Upper lobe of right lung (tissue), 1 donor: ENCODE measurements around the gene RGS6. TPM values are rescaled to one million over a fixed set of nuclear protein-coding genes. Genes with fewer than 3 reads are reported as not detected.

Source experiments
- ATAC-seq: fragments of 200-7000 bp; cut with Tn5 transposase; one replicate; pipeline ENCODE4 v1.9.1; 2020; ENCODE audit warnings: mild to moderate bottlenecking, moderate library complexity
- DNase-seq: peaks from one replicate; pipeline ENCODE4 v3.0.0-alpha.2; 2020
- H3K27ac ChIP-seq: fragments of 200-600 bp; one replicate; pipeline ENCODE4 v1.8.0; 2022
- H3K27me3 ChIP-seq: fragments of 200-600 bp; one replicate; pipeline ENCODE4 v1.8.0; 2022; ENCODE audit warnings: mild to moderate bottlenecking
- H3K36me3 ChIP-seq: fragments of 200-600 bp; one replicate; pipeline ENCODE4 v1.8.0; 2022
- H3K4me1 ChIP-seq: fragments of 200-600 bp; one replicate; pipeline ENCODE4 v1.8.0; 2022
- H3K4me3 ChIP-seq: fragments of 200-600 bp; one replicate; pipeline ENCODE4 v1.8.0; 2022; ENCODE audit warnings: mild to moderate bottlenecking
- H3K9me3 ChIP-seq: fragments of 200-600 bp; one replicate; pipeline ENCODE4 v1.8.0; 2022
- CTCF ChIP-seq: fragments of 200-600 bp; IDR thresholded peaks from one replicate; pipeline ENCODE4 v1.8.0; 2022; ENCODE audit warnings: antibody characterized with exemption
- intact Hi-C: fragments of 100-400 bp; cut with DNase I; formaldehyde crosslinking; loops from one replicate; pipeline ENCODE4 v1.11.0; 2022
- total RNA-seq: library from RNA; stranded (reverse); fragmentation: NEBNext Ultra II Directional; extraction: Animal tissue kit (Norgen Biotek cat#: 25700); gene quantifications from one replicate; pipeline ENCODE4 v1.2.1, GENCODE V29; 2021
- donor health status: DM: no; HTN: yes; CAD: no; lungs with severe emphysema.

Gene RGS6
- total RNA-seq, 1 donor from 2014 or later = 2.6 TPM

GRCh38 chr14:72155379-72155993, 223.3 kb downstream of the RGS6 start:
- Histone ChIP-seq H3K27me3 (no peaks in the 10 kb centered on the region), H3K4me1 (no peaks in the 10 kb centered on the region), H3K27ac (no peak overlapping the region), H3K9me3 (no peaks in the 10 kb centered on the region), H3K4me3 (no peak overlapping the region), H3K36me3 (no peaks in the 10 kb centered on the region)
- DNase-seq (no peak), ATAC-seq (no peak)
- no peak for TF ChIP-seq CTCF
- intact Hi-C loops = no loop called here

GRCh38 chr14:72164420-72165228, 232.4 kb downstream of the RGS6 start:
- H3K4me1 ChIP-seq = no peaks in the 10 kb centered on the region
- TF ChIP-seq CTCF = no peak
- no peaks in the 10 kb centered on the region for H3K36me3 ChIP-seq
- H3K4me3 ChIP-seq = no peak overlapping the region
- no peak overlapping the region for H3K27ac ChIP-seq
- no peaks in the 10 kb centered on the region for H3K9me3 ChIP-seq
- DNase-seq (no peak), ATAC-seq (no peak)
- intact Hi-C loops = no loop called here
- H3K27me3 ChIP-seq = no peaks in the 10 kb centered on the region

- Histone ChIP-seq H3K9me3 (no peaks in the 10 kb centered on the region), H3K27me3 (no peaks in the 10 kb centered on the region), H3K4me3 (no peak overlapping the region), H3K36me3 (no peaks in the 10 kb centered on the region), H3K27ac (no peak overlapping the region), H3K4me1 (no peaks in the 10 kb centered on the region)
- no peak for TF ChIP-seq CTCF
- no peak for DNase-seq
- intact Hi-C loops = no loop called here
- no peak for ATAC-seq
Observed at GRCh38 chr14:72165229-72165698, 233.0 kb downstream of the RGS6 start.

DNA sequence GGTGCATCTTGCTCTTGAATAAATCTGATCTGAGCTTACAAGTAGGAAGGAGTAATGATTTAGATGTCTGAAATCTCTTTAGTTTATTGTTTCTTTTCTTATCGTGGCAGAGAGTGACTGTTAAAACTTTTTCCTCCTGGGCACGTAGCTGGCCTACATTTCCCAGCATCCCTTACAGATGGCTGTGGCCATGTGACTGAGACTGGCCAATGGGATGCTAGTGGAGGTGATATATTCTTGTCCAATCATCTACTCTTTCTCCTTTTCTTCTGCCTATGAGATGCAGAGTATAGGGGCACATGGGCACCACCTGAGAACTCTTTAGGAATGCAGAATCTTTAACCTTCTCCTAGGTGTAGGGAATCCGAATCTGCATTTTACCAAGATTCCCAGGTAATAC, 237.3 kb downstream of the RGS6 start:
- DNase-seq (no peak), ATAC-seq (no peak)
- Histone ChIP-seq H3K4me3 (no peak overlapping the region), H3K27ac (no peak overlapping the region), H3K27me3 (no peaks in the 10 kb centered on the region), H3K4me1 (no peaks in the 10 kb centered on the region), H3K9me3 (no peaks in the 10 kb centered on the region), H3K36me3 (no peaks in the 10 kb centered on the region)
- intact Hi-C loops = no loop called here
- no peak for TF ChIP-seq CTCF

DNA sequence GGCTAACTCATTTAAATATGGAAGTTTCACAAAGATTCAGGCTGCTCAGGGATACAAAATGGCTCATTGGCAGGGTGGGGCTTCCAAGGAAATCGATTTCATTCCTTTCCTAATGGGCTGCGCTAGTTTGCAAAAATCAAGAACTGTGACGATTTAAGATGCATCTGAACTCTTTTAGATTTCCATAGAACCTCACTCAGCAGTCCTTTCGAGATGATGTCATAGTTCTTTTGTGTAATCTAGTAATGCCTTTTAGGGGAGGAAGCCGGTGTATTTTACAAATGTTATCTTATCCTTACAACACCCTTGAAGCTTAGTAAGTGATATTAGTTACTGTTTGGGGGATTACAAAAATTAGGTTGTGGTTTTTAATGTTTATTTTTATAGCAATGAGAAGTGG, 239.8 kb downstream of the RGS6 start:
- Histone ChIP-seq H3K36me3 (no peaks in the 10 kb centered on the region), H3K4me3 (no peak overlapping the region), H3K27ac (no peak overlapping the region), H3K9me3 (no peaks in the 10 kb centered on the region), H3K27me3 (no peaks in the 10 kb centered on the region), H3K4me1 (no peaks in the 10 kb centered on the region)
- DNase-seq (no peak), ATAC-seq (no peak)
- TF ChIP-seq CTCF = no peak
- intact Hi-C loops = no loop called here
